ENCODE data around the gene OR10V1.
A peak's percentile ranks its signal among the peaks of the same experiment; 100 is the strongest.

Gene OR10V1

GRCh38 chr11:59713745-59714144, at the start of gene OR10V1:
Gene OR10V1 (minus strand): TSS chr11:59713845. CDS start chr11:59713845, 0 bp downstream.
- Histone ChIP-seq H3K4me3 (ENCODE audit: low read length) (no peak within 1 kb of the TSS), H3K27me3 (ENCODE audit: insufficient read depth, low read length) (peaks cover 7% of the 10 kb centered on the region), H3K4me1 (ENCODE audit: insufficient read depth, low read length) (no peaks in the 10 kb centered on the region), H2AFZ (ENCODE audit: low read depth, low read length) (no peak within 1 kb of the TSS), H3K9me3 (ENCODE audit: low read length) (no peaks in the 10 kb centered on the region), H3K36me3 (ENCODE audit: insufficient read depth, low read length) (no peaks in the 10 kb centered on the region)

- Histone ChIP-seq H3K9me3 (ENCODE audit: low read length) (no peaks in the 10 kb centered on the region), H3K36me3 (ENCODE audit: insufficient read depth, low read length) (no peaks in the 10 kb centered on the region), H2AFZ (ENCODE audit: low read depth, low read length) (no peak overlapping the region), H3K4me3 (ENCODE audit: low read length) (no peak overlapping the region), H3K27me3 (ENCODE audit: insufficient read depth, low read length) (peaks cover 31% of the 10 kb centered on the region), H3K4me1 (ENCODE audit: insufficient read depth, low read length) (no peaks in the 10 kb centered on the region)
These were observed 48.3 kb upstream of the OR10V1 start for GRCh38 chr11:59761993-59762392.

- Histone ChIP-seq H3K4me1 (ENCODE audit: insufficient read depth, low read length) (peaks cover 2% of the 10 kb centered on the region), H3K36me3 (ENCODE audit: insufficient read depth, low read length) (no peaks in the 10 kb centered on the region), H3K4me3 (ENCODE audit: low read length) (no peak overlapping the region), H3K9me3 (ENCODE audit: low read length) (no peaks in the 10 kb centered on the region), H3K27me3 (ENCODE audit: insufficient read depth, low read length) (peaks cover 39% of the 10 kb centered on the region), H2AFZ (ENCODE audit: low read depth, low read length) (no peak overlapping the region)
These were observed 47.1 kb upstream of the OR10V1 start for GRCh38 chr11:59760771-59761170.

- peaks cover 42% of the 10 kb centered on the region for H3K27me3 ChIP-seq (ENCODE audit: insufficient read depth, low read length)
- no peak overlapping the region for H3K4me3 ChIP-seq (ENCODE audit: low read length)
- peaks cover 7% of the 10 kb centered on the region for H3K4me1 ChIP-seq (ENCODE audit: insufficient read depth, low read length)
- no peaks in the 10 kb centered on the region for H3K9me3 ChIP-seq (ENCODE audit: low read length)
- no peaks in the 10 kb centered on the region for H3K36me3 ChIP-seq (ENCODE audit: insufficient read depth, low read length)
- no peak overlapping the region for H2AFZ ChIP-seq (ENCODE audit: low read depth, low read length)
These were observed 46.3 kb upstream of the OR10V1 start for GRCh38 chr11:59759900-59760299.

GRCh38 chr11:59758401-59759037, 44.9 kb upstream of the OR10V1 start:
- H3K36me3 ChIP-seq (ENCODE audit: insufficient read depth, low read length): no peaks in the 10 kb centered on the region
- no peak overlapping the region for H2AFZ ChIP-seq (ENCODE audit: low read depth, low read length)
- no peak overlapping the region for H3K4me3 ChIP-seq (ENCODE audit: low read length)
- H3K9me3 ChIP-seq (ENCODE audit: low read length): no peaks in the 10 kb centered on the region
- peaks cover 48% of the 10 kb centered on the region for H3K27me3 ChIP-seq (ENCODE audit: insufficient read depth, low read length)
- H3K4me1 ChIP-seq (ENCODE audit: insufficient read depth, low read length): peaks cover 14% of the 10 kb centered on the region

DNA sequence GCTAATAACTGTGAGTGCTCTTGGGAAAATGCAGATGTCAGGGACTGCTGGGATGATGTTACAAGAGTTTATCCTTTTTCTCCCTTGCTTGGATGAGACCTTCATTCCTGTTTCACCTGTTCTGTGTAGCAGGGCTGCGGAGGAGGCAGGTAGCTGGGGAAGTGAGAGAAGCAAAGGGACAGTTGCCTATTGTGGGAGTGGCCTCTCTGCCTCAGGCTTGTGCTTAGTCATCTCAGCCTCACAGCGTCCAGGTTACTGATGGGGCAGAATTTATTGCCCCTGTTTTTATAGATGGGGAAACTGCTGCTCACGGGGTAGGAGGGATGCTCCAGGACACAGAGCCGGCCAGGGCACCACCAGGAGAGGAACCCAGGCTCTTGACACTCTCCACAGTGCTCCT, 43.2 kb upstream of the OR10V1 start:
- Histone ChIP-seq H3K4me3 (ENCODE audit: low read length) (no peak overlapping the region), H2AFZ (ENCODE audit: low read depth, low read length) (no peak overlapping the region), H3K27me3 (ENCODE audit: insufficient read depth, low read length) (peaks cover 40% of the 10 kb centered on the region), H3K4me1 (ENCODE audit: insufficient read depth, low read length) (peaks cover 14% of the 10 kb centered on the region), H3K36me3 (ENCODE audit: insufficient read depth, low read length) (no peaks in the 10 kb centered on the region), H3K9me3 (ENCODE audit: low read length) (no peaks in the 10 kb centered on the region)

DNA sequence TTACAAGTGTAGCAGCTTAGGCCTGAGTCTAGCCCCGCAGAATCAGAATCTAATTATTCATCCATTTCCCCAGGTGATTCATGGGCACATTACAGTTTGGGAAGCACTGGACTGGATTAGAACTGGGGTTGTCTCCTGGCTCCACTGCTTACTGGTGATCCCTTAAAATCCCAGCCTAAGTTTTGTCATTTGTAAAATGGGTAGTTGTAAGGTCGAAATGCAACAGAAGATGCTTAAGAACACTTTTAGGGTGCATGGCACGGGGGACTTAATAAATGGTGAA, 42.9 kb upstream of the OR10V1 start:
- Histone ChIP-seq H3K27me3 (ENCODE audit: insufficient read depth, low read length) (peaks cover 40% of the 10 kb centered on the region), H3K4me1 (ENCODE audit: insufficient read depth, low read length) (peaks cover 14% of the 10 kb centered on the region), H3K4me3 (ENCODE audit: low read length) (no peak overlapping the region), H3K9me3 (ENCODE audit: low read length) (no peaks in the 10 kb centered on the region), H3K36me3 (ENCODE audit: insufficient read depth, low read length) (no peaks in the 10 kb centered on the region), H2AFZ (ENCODE audit: low read depth, low read length) (no peak overlapping the region)

DNA sequence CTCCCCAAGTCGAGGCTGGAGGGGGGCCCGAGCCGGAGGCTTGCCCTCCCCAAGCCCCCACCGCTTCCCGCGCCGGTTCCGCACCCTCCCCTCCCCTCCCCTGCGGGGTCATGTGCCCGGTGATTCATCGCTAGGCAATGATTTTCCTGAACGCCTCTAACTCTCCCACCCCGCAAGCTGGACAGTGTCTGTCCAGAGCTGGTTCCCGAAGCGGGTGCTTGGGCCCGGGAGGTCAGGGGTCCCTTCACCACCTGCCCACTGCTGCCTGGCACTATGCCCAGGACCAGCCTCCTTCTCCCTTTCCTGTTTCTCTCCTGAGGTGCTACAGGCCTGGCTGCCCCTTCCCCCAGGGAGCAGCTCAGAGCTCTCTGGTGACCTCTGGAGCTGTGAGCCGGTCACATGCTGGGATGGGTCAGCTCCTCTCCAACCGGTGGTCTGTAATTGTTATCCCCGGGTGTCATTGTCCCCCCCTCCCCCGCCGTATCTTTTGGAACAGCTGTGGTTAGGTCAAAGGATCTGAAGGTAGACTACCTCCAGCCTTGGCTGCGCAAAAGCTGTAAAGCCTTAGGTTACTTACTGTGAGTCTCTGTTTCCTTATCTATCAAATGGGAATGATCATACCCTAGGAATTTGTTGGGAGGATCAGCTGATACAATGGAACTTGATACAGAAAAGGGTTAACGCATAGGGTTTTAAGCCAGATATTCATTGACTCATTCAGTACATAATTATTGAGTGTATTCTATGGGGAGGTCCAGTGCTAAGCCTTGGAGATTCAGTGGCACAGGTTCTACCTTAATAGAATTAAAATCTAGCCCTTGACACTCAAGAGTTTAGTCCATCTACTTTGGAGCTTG, 42.3 kb upstream of the OR10V1 start:
- peak overlapping the region; percentile 55 for H3K4me3 ChIP-seq (ENCODE audit: low read length)
- peaks cover 40% of the 10 kb centered on the region for H3K27me3 ChIP-seq (ENCODE audit: insufficient read depth, low read length)
- H2AFZ ChIP-seq (ENCODE audit: low read depth, low read length): peak overlapping the region; percentile 98
- H3K36me3 ChIP-seq (ENCODE audit: insufficient read depth, low read length): no peaks in the 10 kb centered on the region
- no peaks in the 10 kb centered on the region for H3K9me3 ChIP-seq (ENCODE audit: low read length)
- H3K4me1 ChIP-seq (ENCODE audit: insufficient read depth, low read length): peaks cover 14% of the 10 kb centered on the region

DNA sequence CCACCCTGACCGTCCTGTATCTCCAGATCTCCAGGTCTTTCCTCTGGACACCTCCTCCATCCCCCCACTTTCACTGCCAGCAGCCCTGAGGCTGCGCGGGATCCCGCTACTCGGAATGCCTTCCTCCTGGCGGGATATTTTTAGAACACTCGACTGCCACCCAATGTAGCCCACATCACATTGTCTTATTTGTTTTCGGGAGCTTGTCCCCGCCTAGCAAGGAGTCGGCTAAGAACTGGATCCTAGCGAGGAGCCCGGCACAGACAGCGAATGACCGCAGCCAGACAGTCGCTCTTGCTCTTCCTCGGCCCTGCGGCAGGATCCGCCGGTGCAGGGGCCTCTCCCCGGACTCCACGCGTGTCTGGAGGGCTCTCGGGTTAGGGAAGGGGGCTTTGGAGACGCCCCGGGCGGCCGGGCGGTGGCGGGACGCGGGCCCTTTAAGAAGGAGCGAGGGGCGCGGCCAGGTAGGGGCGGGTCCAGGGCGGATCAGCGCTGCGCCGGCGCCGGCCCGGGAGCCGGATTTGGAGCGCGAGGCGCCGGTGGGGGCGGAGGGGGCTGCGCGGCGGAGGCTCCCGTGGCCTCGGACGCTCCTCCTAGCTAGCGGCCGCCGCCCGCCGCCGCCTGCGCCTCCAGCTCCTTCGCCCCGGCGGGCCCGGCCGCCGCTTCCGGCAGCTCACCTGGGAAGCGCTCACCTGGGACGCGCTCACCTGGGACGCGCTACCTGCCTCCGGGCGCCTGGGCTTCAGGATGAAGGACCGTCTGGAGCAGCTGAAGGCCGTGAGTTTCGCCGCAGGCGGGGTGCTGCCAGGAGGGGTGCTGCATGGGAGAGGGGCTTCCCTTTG, 41.4 kb upstream of the OR10V1 start, which contains the start of gene STX3:
Gene STX3 (plus strand): TSS at position 518 of the 842 bp plus-strand sequence. CDS start 230 bp downstream, at position 748.
- Histone ChIP-seq H2AFZ (ENCODE audit: low read depth, low read length) (peak within 1 kb of the TSS; percentile 98), H3K4me1 (ENCODE audit: insufficient read depth, low read length) (peaks cover 14% of the 10 kb centered on the region), H3K36me3 (ENCODE audit: insufficient read depth, low read length) (no peaks in the 10 kb centered on the region), H3K27me3 (ENCODE audit: insufficient read depth, low read length) (peaks cover 40% of the 10 kb centered on the region), H3K9me3 (ENCODE audit: low read length) (no peaks in the 10 kb centered on the region), H3K4me3 (ENCODE audit: low read length) (peak within 1 kb of the TSS; percentile 55)

DNA sequence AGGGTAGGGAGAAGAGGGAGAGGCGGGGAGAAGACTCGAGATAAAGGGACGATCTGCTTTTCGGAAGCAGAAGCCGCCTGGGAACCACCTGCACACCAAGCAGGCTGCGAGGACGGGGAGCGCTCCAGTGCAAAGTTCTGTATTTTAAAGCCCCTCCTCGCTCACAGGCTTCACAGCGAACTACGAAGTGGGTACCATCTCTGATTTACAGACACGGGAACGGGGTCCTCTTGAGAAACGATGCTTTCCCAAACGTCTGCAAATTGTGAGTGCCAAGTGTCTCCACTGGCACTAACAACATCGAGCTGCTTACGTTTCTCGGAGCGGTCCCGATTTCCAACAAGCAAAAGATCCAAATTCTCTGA, 40.8 kb upstream of the OR10V1 start:
- Histone ChIP-seq H3K4me3 (ENCODE audit: low read length) (peak overlapping the region; percentile 55), H2AFZ (ENCODE audit: low read depth, low read length) (peak overlapping the region; percentile 98), H3K27me3 (ENCODE audit: insufficient read depth, low read length) (peaks cover 40% of the 10 kb centered on the region), H3K4me1 (ENCODE audit: insufficient read depth, low read length) (peaks cover 14% of the 10 kb centered on the region), H3K9me3 (ENCODE audit: low read length) (no peaks in the 10 kb centered on the region), H3K36me3 (ENCODE audit: insufficient read depth, low read length) (no peaks in the 10 kb centered on the region)

GRCh38 chr11:59753650-59754493, 40.2 kb upstream of the OR10V1 start:
- peaks cover 42% of the 10 kb centered on the region for H3K27me3 ChIP-seq (ENCODE audit: insufficient read depth, low read length)
- peaks cover 14% of the 10 kb centered on the region for H3K4me1 ChIP-seq (ENCODE audit: insufficient read depth, low read length)

DNA sequence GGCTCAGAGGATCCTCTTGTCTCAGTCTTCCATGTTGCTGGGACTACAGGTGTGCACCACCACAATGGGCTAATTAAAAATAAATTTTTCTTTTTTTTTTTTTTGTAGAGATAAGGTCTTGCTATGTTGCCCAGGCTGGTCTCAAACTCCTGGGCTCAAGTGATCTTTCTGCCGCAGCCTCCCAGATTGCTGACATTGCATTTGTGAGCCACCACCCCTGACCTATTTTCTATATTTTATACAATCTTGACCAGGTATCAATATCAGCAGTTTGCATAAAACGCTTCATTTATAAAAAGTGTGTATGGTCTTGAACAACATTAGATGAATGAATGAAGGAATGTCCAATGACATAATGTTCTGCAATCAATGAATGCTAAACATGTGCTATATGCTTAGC, 32.5 kb upstream of the OR10V1 start:
- H2AFZ ChIP-seq (ENCODE audit: low read depth, low read length): no peak overlapping the region
- no peaks in the 10 kb centered on the region for H3K36me3 ChIP-seq (ENCODE audit: insufficient read depth, low read length)
- peaks cover 6% of the 10 kb centered on the region for H3K27me3 ChIP-seq (ENCODE audit: insufficient read depth, low read length)
- no peaks in the 10 kb centered on the region for H3K9me3 ChIP-seq (ENCODE audit: low read length)
- H3K4me1 ChIP-seq (ENCODE audit: insufficient read depth, low read length): no peaks in the 10 kb centered on the region
- no peak overlapping the region for H3K4me3 ChIP-seq (ENCODE audit: low read length)

More at GRCh38 chr11:59753650-59754493, 40.2 kb upstream of the OR10V1 start:
- no peaks in the 10 kb centered on the region for H3K36me3 ChIP-seq (ENCODE audit: insufficient read depth, low read length)
- H3K4me3 ChIP-seq (ENCODE audit: low read length): peak overlapping the region; percentile 55
- peak overlapping the region; percentile 98 for H2AFZ ChIP-seq (ENCODE audit: low read depth, low read length)
- H3K9me3 ChIP-seq (ENCODE audit: low read length): no peaks in the 10 kb centered on the region
